SH-SY5Y (cell line): ENCODE measurements around the gene TAF13.

Source experiments
- GATA2 ChIP-seq: IDR thresholded peaks from 2 replicates; pipeline ENCODE4 v1.6.1; 2011; ENCODE audit warnings: mild to moderate bottlenecking, low read depth, low read length
- GATA3 ChIP-seq: IDR thresholded peaks from 2 replicates; pipeline ENCODE4 v1.6.1; 2011; ENCODE audit warnings: low read depth, mild to moderate bottlenecking, low read length, moderate library complexity

- TF ChIP-seq GATA2 (no peak), GATA3 (no peak)
Observed at GRCh38 chr1:109048335-109048734, 27.5 kb downstream of the TAF13 start.
